Fibroblast of lung (primary cell): ENCODE results near the gene KDM4E. TPM values are rescaled to one million over a fixed set of nuclear protein-coding genes. Genes with fewer than 3 reads are reported as not detected.

Experiments
- DNase-seq, 2 donors: peaks; one replicate each; pipeline versions ENCODE4 v3.0.0 to v3.0.0-alpha.2; 2010; ENCODE audit warnings: low read depth in 2 of 2
- H2AFZ ChIP-seq: 2 replicates; pipeline ENCODE4 v1.5.1; 2012; ENCODE audit warnings: low read length, control low read depth, inconsistent platforms
- H3K27ac ChIP-seq: 2 replicates; pipeline ENCODE4 v1.5.1; 2011; ENCODE audit warnings: low read length, control low read depth; ENCODE audit not compliant: insufficient read depth
- H3K27me3 ChIP-seq: 2 replicates; pipeline ENCODE4 v1.5.1; 2011; ENCODE audit warnings: mild to moderate bottlenecking, low read length; ENCODE audit not compliant: control insufficient read depth, insufficient read depth
- H3K36me3 ChIP-seq: 2 replicates; pipeline ENCODE4 v1.5.1; 2011; ENCODE audit warnings: low read length; ENCODE audit not compliant: control insufficient read depth, insufficient read depth
- H3K4me1 ChIP-seq: 2 replicates; pipeline ENCODE4 v1.5.1; 2011; ENCODE audit warnings: low read length; ENCODE audit not compliant: control insufficient read depth, insufficient read depth; ENCODE audit errors: extremely low read depth
- H3K4me2 ChIP-seq: 2 replicates; pipeline ENCODE4 v1.5.1; 2011; ENCODE audit warnings: low read length, control low read depth; ENCODE audit not compliant: insufficient read depth; ENCODE audit errors: extremely low read depth
- H3K4me3 ChIP-seq, 4 experiments: fragments of 200-600 bp in 1 of 4; sonication (generic) in 1 of 4; replicated peaks in 1 of 4; 2 replicates each; pipeline ENCODE4 v1.5.1; 2011 to 2016; ENCODE audit warnings: low read length in 4 of 4, low read depth in 3 of 4, mild to moderate bottlenecking in 3 of 4, control low read depth in 2 of 4, inconsistent platforms in 1 of 4, mixed read lengths in 1 of 4; ENCODE audit not compliant: insufficient read depth in 1 of 4; ENCODE audit errors: control extremely low read depth in 1 of 4
- H3K79me2 ChIP-seq: 2 replicates; pipeline ENCODE4 v1.5.1; 2012; ENCODE audit warnings: mild to moderate bottlenecking, low read length, inconsistent platforms; ENCODE audit not compliant: control insufficient read depth, insufficient read depth
- H3K9ac ChIP-seq: 2 replicates; pipeline ENCODE4 v1.5.1; 2011; ENCODE audit warnings: mild to moderate bottlenecking, low read length, control low read depth; ENCODE audit not compliant: insufficient read depth
- H3K9me3 ChIP-seq: 2 replicates; pipeline ENCODE4 v1.5.1; 2012; ENCODE audit warnings: low read depth, low read length; ENCODE audit not compliant: control insufficient read depth, insufficient read depth
- H4K20me1 ChIP-seq: 2 replicates; pipeline ENCODE4 v1.5.1; 2011; ENCODE audit warnings: low read length; ENCODE audit not compliant: control insufficient read depth, insufficient read depth; ENCODE audit errors: extremely low read depth
- CTCF ChIP-seq, 2 donors: IDR thresholded peaks in 1 of 2; conservative IDR thresholded peaks in 1 of 2; 1 replicate in 1 of 2; 2 replicates in 1 of 2; pipeline ENCODE4 v1.5.1; 2011 to 2012; ENCODE audit warnings: low read length in 2 of 2, control low read depth in 1 of 2, inconsistent platforms in 1 of 2, low read depth in 1 of 2, mild to moderate bottlenecking in 1 of 2
- EZH2 ChIP-seq: IDR thresholded peaks from 2 replicates; pipeline ENCODE4 v1.5.1; 2012; ENCODE audit warnings: low read length, control low read depth, mild to moderate bottlenecking; ENCODE audit errors: missing control alignments
- polyA plus RNA-seq, 2 donors: library from polyadenylated mRNA; depleted of rRNA in 1 of 2; stranded (reverse) in 1 of 2; unstranded in 1 of 2; fragments of >200 nt; gene quantifications; 2 replicates each; pipeline ENCODE4 v1.2.1, GENCODE V29; 2011 to 2012; ENCODE audit warnings: missing spikeins in 1 of 2
- total RNA-seq: library from RNA; depleted of rRNA; stranded (reverse); fragments of >200 nt; gene quantifications from 2 replicates; pipeline ENCODE4 v1.2.1, GENCODE V29; 2014

Gene KDM4E
- total and polyA plus RNA-seq, 2 donors (not counting 1 experiment from before 2014, with no cell fraction given): not detected

GRCh38 chr11:95065336-95065735 is 40.3 kb downstream of the KDM4E start:
- Histone ChIP-seq H3K79me2 (peaks cover 14% of the 10 kb centered on the region), H3K27me3 (peaks cover 7% of the 10 kb centered on the region), H2AFZ (no peak overlapping the region), H4K20me1 (no peaks in the 10 kb centered on the region), H3K4me1 (peaks cover 3% of the 10 kb centered on the region), H3K4me3 (no peak overlapping the region), H3K9me3 (no peaks in the 10 kb centered on the region), H3K4me2 (no peak overlapping the region), H3K36me3 (no peaks in the 10 kb centered on the region), H3K9ac (no peak overlapping the region), H3K27ac (no peak overlapping the region)
- no peak for TF ChIP-seq EZH2
- no peak for TF ChIP-seq CTCF (conservative IDR thresholded peaks at IDR 0.05 in 1 of 2, IDR thresholded peaks at IDR 0.05 in 1 of 2; ENCODE audit: low read depth in 1 of 2, low read length in 2 of 2)
- no peak for DNase-seq

- Histone ChIP-seq H2AFZ (peak within 1 kb of the TSS; percentile 81), H3K4me1 (peaks cover 3% of the 10 kb centered on the region), H4K20me1 (no peaks in the 10 kb centered on the region), H3K9me3 (no peaks in the 10 kb centered on the region), H3K27ac (peak within 1 kb of the TSS; percentile 82), H3K4me3 (peak within 1 kb of the TSS; percentile 83 to 92 (median 85)), H3K36me3 (no peaks in the 10 kb centered on the region), H3K4me2 (peak within 1 kb of the TSS; percentile 79), H3K9ac (peak within 1 kb of the TSS; percentile 80), H3K79me2 (peaks cover 15% of the 10 kb centered on the region), H3K27me3 (no peaks in the 10 kb centered on the region)
- TF ChIP-seq CTCF (conservative IDR thresholded peaks at IDR 0.05 in 1 of 2, IDR thresholded peaks at IDR 0.05 in 1 of 2; ENCODE audit: low read depth in 1 of 2, low read length in 2 of 2): no peak
- no peak for TF ChIP-seq EZH2
- DNase-seq: no peak
Measured at GRCh38 chr11:95066716-95067038, 41.6 kb downstream of the KDM4E start, which contains the start of gene SRSF8. TSS of gene SRSF8 (plus strand) at chr11:95066919. CDS start at chr11:95067227, 308 bp downstream.

- Histone ChIP-seq H3K36me3 (no peaks in the 10 kb centered on the region), H3K4me1 (peaks cover 3% of the 10 kb centered on the region), H3K4me3 (peak overlapping the region; percentile 83 to 92 (median 85)), H3K9ac (peak overlapping the region; percentile 80), H2AFZ (peak overlapping the region; percentile 81), H3K27ac (peak overlapping the region; percentile 82), H3K27me3 (no peaks in the 10 kb centered on the region), H4K20me1 (no peaks in the 10 kb centered on the region), H3K9me3 (no peaks in the 10 kb centered on the region), H3K4me2 (peak overlapping the region; percentile 79), H3K79me2 (peaks cover 15% of the 10 kb centered on the region)
- DNase-seq: peak; percentile 76 to 77
- TF ChIP-seq CTCF (conservative IDR thresholded peaks at IDR 0.05 in 1 of 2, IDR thresholded peaks at IDR 0.05 in 1 of 2; ENCODE audit: low read depth in 1 of 2, low read length in 2 of 2): peak; percentile 45 to 64
- TF ChIP-seq EZH2: no peak
Measured at GRCh38 chr11:95067039-95067840, 42.2 kb downstream of the KDM4E start.
